ENCODE results near the gene SLC5A2.
A peak's percentile ranks its signal among the peaks of the same experiment; 100 is the strongest.

Gene SLC5A2

DNA sequence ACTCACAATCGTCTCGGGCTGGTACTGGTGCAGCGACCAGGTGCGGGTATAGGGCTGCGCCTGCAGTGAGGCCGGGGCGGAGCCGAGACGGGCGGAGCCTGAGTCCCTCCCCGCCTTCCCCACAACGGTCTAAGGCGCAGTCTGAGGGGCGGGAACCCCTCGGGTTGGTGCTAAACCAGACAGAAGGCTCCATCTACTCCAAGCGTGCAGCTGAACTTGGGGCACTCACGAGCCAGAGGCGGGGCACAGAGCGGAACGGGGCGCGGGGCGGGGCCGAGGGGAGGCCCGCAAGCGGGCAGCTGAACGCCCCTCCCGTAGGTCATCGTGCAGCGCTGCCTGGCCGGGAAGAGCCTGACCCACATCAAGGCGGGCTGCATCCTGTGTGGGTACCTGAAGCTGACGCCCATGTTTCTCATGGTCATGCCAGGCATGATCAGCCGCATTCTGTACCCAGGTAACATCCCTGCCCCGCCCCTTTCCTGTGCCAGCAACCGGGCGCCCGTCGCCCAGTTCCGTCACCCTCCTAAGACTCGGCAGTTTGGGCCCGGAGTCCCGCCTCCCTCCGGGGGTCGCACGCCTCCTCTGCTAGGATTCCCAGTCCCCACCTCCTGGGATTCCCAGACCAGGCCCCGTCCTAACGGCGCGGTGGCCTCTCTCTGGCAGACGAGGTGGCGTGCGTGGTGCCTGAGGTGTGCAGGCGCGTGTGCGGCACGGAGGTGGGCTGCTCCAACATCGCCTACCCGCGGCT is 5.0 kb downstream of the SLC5A2 start:
- peak overlapping the region; percentile 26 for H3K4me3 ChIP-seq (ENCODE audit: low read depth, low read length)
- TF ChIP-seq, protein P1, sequence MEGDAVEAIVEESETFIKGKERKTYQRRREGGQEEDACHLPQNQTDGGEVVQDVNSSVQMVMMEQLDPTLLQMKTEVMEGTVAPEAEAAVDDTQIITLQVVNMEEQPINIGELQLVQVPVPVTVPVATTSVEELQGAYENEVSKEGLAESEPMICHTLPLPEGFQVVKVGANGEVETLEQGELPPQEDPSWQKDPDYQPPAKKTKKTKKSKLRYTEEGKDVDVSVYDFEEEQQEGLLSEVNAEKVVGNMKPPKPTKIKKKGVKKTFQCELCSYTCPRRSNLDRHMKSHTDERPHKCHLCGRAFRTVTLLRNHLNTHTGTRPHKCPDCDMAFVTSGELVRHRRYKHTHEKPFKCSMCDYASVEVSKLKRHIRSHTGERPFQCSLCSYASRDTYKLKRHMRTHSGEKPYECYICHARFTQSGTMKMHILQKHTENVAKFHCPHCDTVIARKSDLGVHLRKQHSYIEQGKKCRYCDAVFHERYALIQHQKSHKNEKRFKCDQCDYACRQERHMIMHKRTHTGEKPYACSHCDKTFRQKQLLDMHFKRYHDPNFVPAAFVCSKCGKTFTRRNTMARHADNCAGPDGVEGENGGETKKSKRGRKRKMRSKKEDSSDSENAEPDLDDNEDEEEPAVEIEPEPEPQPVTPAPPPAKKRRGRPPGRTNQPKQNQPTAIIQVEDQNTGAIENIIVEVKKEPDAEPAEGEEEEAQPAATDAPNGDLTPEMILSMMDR (IDR thresholded peaks at IDR 0.05; ENCODE audit: borderline replicate concordance, insufficient read depth, low read depth, low read length): no peak

DNA sequence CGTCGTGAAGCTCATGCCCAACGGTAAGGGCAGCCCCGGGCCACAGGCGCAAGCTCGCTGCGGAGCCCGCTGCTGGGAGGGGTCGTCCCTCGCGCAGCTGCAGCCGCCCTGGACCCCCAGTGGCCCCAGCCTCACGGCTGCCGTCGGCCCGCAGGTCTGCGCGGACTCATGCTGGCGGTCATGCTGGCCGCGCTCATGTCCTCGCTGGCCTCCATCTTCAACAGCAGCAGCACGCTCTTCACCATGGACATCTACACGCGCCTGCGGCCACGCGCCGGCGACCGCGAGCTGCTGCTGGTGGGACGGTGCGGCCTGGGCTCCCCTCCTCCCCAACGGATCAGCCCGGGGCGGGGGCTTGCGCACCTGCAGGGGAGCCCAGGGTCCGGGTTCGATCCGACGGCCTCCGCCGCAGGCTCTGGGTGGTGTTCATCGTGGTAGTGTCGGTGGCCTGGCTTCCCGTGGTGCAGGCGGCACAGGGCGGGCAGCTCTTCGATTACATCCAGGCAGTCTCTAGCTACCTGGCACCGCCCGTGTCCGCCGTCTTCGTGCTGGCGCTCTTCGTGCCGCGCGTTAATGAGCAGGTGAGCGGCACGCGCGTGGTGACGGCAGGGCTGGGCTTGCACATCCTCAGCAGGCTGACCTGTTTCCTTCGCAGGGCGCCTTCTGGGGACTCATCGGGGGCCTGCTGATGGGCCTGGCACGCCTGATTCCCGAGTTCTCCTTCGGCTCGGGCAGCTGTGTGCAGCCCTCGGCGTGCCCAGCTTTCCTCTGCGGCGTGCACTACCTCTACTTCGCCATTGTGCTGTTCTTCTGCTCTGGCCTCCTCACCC is 5.8 kb downstream of the SLC5A2 start:
- TF ChIP-seq, protein P1 (IDR thresholded peaks at IDR 0.05; ENCODE audit: borderline replicate concordance, insufficient read depth, low read depth, low read length): no peak
- no peak overlapping the region for H3K4me3 ChIP-seq (ENCODE audit: low read depth, low read length)

DNA sequence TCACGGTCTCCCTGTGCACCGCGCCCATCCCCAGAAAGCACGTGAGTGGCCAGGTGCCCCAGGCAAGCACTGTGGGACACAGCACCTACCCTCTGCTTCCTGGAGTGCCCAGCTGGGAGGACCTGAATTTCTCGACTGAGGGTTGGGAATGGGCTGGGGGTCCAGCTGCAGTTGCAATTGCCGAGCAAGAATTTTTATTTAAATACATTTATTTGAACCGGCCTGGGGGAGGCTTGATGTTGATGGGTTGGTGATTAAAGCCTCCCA is 6.3 kb downstream of the SLC5A2 start:
- no peak overlapping the region for H3K4me3 ChIP-seq (ENCODE audit: low read depth, low read length)
- TF ChIP-seq, protein P1 (IDR thresholded peaks at IDR 0.05; ENCODE audit: borderline replicate concordance, insufficient read depth, low read depth, low read length): no peak

DNA sequence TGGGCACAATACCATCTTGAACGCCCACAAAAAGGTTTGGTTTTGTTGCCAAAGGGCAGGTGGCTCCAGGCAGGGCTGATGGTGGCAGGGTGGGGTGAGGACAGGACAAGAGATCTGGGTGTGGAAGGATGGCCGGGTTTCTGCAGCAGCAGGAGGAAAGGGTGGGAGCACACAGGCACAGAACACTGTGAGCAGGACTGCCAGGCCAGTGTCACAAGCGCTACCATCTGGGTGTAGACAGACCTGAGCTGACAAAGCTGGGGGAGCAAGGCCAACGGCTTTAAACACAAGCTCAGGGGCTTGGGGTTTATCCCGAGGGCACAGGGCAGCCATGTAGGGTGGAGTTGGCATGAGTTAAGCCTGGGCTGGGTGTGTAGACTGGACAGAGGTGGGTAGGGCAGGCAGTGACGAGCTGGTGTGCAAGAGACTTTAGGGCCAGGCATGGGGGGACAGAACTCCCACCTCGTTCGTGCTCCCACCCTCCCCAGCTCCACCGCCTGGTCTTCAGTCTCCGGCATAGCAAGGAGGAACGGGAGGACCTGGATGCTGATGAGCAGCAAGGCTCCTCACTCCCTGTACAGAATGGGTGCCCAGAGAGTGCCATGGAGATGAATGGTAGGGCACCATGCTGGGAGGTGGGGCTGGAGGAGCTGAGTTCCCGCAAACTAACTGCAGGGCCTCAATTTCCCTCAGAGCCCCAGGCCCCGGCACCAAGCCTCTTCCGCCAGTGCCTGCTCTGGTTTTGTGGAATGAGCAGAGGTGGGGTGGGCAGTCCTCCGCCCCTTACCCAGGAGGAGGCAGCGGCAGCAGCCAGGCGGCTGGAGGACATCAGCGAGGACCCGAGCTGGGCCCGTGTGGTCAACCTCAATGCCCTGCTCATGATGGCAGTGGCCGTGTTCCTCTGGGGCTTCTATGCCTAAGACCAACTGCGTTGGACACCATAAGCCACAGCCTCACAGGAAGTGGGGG is 7.0 kb downstream of the SLC5A2 start:
- no peak overlapping the region for H3K4me3 ChIP-seq (ENCODE audit: low read depth, low read length)
- TF ChIP-seq, protein P1 (IDR thresholded peaks at IDR 0.05; ENCODE audit: borderline replicate concordance, insufficient read depth, low read depth, low read length): no peak

DNA sequence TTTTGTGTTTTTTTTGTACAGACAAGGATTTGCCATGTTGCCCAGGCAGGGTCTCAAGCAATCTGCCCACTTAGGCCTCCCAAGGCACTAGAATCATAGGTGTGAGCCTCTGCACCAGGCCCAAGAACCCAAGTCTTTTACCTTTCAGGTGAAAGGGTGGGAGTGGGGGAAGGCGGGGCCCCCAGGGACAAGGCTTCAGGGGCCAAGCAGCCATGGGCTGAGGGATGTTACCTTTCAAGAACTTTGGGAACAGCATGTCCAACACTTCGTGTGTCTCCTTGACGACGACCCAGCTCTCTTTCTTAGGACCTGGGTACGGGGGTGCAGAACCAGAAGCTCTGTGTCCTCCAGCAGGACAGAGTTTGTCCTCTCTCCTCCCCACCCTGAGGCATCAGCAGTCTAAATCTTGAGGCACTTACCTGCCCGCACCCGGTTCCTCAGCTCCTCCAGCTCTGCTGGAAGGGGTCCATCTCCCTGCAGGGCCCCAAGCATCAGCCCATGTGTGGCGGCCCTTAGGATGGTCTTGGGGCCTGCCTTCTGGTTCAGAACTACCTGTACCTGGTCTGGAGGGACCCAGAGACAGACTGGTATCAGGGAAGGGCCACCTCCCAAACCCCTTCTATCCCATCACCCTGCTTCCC is 9.0 kb downstream of the SLC5A2 start:
- TF ChIP-seq, protein P1 (IDR thresholded peaks at IDR 0.05; ENCODE audit: borderline replicate concordance, insufficient read depth, low read depth, low read length): no peak

DNA sequence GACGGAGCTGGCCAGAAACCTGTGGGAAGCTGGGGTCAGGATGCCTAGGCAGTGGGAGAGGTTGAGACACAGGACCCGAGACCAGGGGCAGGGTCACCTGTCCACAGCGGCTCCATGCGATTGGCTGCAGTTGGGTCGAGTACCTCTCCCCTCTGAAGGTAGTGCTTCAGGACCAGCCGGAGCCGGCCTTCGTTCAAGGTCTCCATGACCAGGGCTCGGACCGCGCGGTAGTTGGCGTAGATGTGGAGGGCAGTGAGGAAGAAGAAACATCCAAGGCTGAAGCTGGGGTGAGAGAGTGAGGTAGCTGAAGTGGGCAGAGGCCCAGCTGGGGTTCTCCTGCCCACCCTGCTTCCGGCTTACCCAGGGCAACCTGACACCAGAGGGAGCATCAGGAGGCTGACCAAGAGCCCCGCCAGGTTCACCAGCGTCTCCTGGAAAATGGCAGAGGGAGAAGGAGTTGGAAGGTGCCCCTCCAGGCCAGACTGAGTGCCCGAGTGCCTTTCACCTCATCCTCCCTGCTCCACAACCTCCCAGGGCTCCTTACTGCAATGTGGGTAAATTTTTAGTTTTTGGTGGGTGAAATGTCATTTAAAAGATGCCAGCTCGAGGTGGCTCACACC is 10.7 kb downstream of the SLC5A2 start:
- TF ChIP-seq, protein P1 (IDR thresholded peaks at IDR 0.05; ENCODE audit: borderline replicate concordance, insufficient read depth, low read depth, low read length): no peak
- H3K4me3 ChIP-seq (ENCODE audit: low read depth, low read length): no peak overlapping the region

More for the DNA sequence above, 9.0 kb downstream of the SLC5A2 start:
- H3K4me3 ChIP-seq (ENCODE audit: low read depth, low read length): no peak overlapping the region
